H9 (cell line): ENCODE results near the gene DLEC1. TPM values are rescaled to one million over a fixed set of nuclear protein-coding genes. Genes with fewer than 3 reads are reported as not detected.

Experiments used
- DNase-seq: peaks from one replicate; pipeline ENCODE4 v3.0.0-alpha.2; 2017
- H2AFZ ChIP-seq: one replicate; pipeline ENCODE4 v1.6.1; 2013; ENCODE audit warnings: mild to moderate bottlenecking, low read length, control low read depth, moderate library complexity
- H2AK5ac ChIP-seq: 2 replicates; pipeline ENCODE4 v1.6.1; 2013; ENCODE audit warnings: low read length, control low read depth, mixed read lengths; ENCODE audit not compliant: insufficient read length
- H2BK120ac ChIP-seq: one replicate; pipeline ENCODE4 v1.6.1; 2013; ENCODE audit warnings: low read depth, mild to moderate bottlenecking, low read length, control low read depth, inconsistent platforms; ENCODE audit not compliant: poor library complexity, severe bottlenecking
- H2BK12ac ChIP-seq: 2 replicates; pipeline ENCODE4 v1.6.1; 2013; ENCODE audit warnings: low read length, control low read depth, mixed read lengths, low read depth; ENCODE audit not compliant: insufficient read length
- H2BK15ac ChIP-seq: 2 replicates; pipeline ENCODE4 v1.6.1; 2013; ENCODE audit warnings: low read depth, low read length, control low read depth
- H2BK20ac ChIP-seq: one replicate; pipeline ENCODE4 v1.6.1; 2013; ENCODE audit warnings: low read depth, mild to moderate bottlenecking, low read length, control low read depth, inconsistent platforms; ENCODE audit not compliant: poor library complexity, severe bottlenecking
- H2BK5ac ChIP-seq: 2 replicates; pipeline ENCODE4 v1.6.1; 2013; ENCODE audit warnings: low read length, control low read depth, mixed read lengths; ENCODE audit not compliant: insufficient read length
- H3K14ac ChIP-seq: 2 replicates; pipeline ENCODE4 v1.6.1; 2013; ENCODE audit warnings: low read length, control low read depth; ENCODE audit not compliant: insufficient read depth
- H3K18ac ChIP-seq: 2 replicates; pipeline ENCODE4 v1.6.1; 2013; ENCODE audit warnings: low read depth, mild to moderate bottlenecking, mixed read lengths, low read length, control low read depth; ENCODE audit not compliant: insufficient read length
- H3K23ac ChIP-seq: 2 replicates; pipeline ENCODE4 v1.6.1; 2013; ENCODE audit warnings: low read length, control low read depth, mixed read lengths, low read depth; ENCODE audit not compliant: insufficient read length
- H3K23me2 ChIP-seq: 2 replicates; pipeline ENCODE4 v1.6.1; 2013; ENCODE audit warnings: low read depth, mild to moderate bottlenecking, mixed read lengths, low read length, control low read depth; ENCODE audit not compliant: insufficient read length, poor library complexity, severe bottlenecking
- H3K27ac ChIP-seq: 2 replicates; pipeline ENCODE4 v1.5.1; 2013; ENCODE audit warnings: low read length, control low read depth, mixed read lengths, low read depth; ENCODE audit not compliant: insufficient read length
- H3K27me3 ChIP-seq: 2 replicates; pipeline ENCODE4 v1.6.1; 2013; ENCODE audit warnings: low read length, control low read depth, inconsistent platforms; ENCODE audit not compliant: insufficient read depth
- H3K4ac ChIP-seq: 2 replicates; pipeline ENCODE4 v1.6.1; 2013; ENCODE audit warnings: low read depth, mild to moderate bottlenecking, control low read depth, inconsistent platforms, low read length, moderate library complexity
- H3K4me1 ChIP-seq: 2 replicates; pipeline ENCODE4 v1.6.1; 2013; ENCODE audit warnings: low read length, control low read depth, inconsistent platforms; ENCODE audit not compliant: insufficient read depth
- H3K4me2 ChIP-seq: 2 replicates; pipeline ENCODE4 v1.6.1; 2013; ENCODE audit warnings: low read length, control low read depth, mixed read lengths; ENCODE audit not compliant: insufficient read length, insufficient read depth
- H3K56ac ChIP-seq: 2 replicates; pipeline ENCODE4 v1.6.1; 2013; ENCODE audit warnings: low read depth, mild to moderate bottlenecking, mixed read lengths, low read length, control low read depth; ENCODE audit not compliant: insufficient read length
- H3K79me1 ChIP-seq: 2 replicates; pipeline ENCODE4 v1.6.1; 2013; ENCODE audit warnings: low read depth, mild to moderate bottlenecking, moderate library complexity, low read length, control low read depth, inconsistent platforms; ENCODE audit not compliant: insufficient read depth, poor library complexity, severe bottlenecking
- H3K79me2 ChIP-seq: 2 replicates; pipeline ENCODE4 v1.6.1; 2013; ENCODE audit warnings: low read length, control low read depth, inconsistent platforms; ENCODE audit not compliant: insufficient read depth
- H3K9ac ChIP-seq: 2 replicates; pipeline ENCODE4 v1.6.1; 2013; ENCODE audit warnings: low read length, control low read depth, mixed read lengths; ENCODE audit not compliant: insufficient read length; ENCODE audit errors: extremely low read depth
- H3K9me3 ChIP-seq: one replicate; pipeline ENCODE4 v1.6.1; 2013; ENCODE audit warnings: low read depth, low read length, inconsistent platforms; ENCODE audit not compliant: control insufficient read depth
- H3T11ph ChIP-seq: one replicate; pipeline ENCODE4 v1.6.1; 2013; ENCODE audit warnings: mild to moderate bottlenecking, low read length, control low read depth, inconsistent platforms
- H4K20me1 ChIP-seq: one replicate; pipeline ENCODE4 v1.6.1; 2013; ENCODE audit not compliant: control insufficient read depth, insufficient read length, insufficient read depth
- H4K5ac ChIP-seq: 2 replicates; pipeline ENCODE4 v1.6.1; 2013; ENCODE audit warnings: low read depth, mild to moderate bottlenecking, mixed read lengths, low read length, control low read depth; ENCODE audit not compliant: insufficient read length
- H4K8ac ChIP-seq: replicated peaks from 2 replicates; pipeline ENCODE4 v1.6.1; 2013; ENCODE audit warnings: low read length, control low read depth, mixed read lengths, low read depth; ENCODE audit not compliant: insufficient read length
- H4K91ac ChIP-seq: 2 replicates; pipeline ENCODE4 v1.6.1; 2013; ENCODE audit warnings: low read depth, mild to moderate bottlenecking, moderate library complexity, mixed read lengths, low read length, control low read depth; ENCODE audit not compliant: insufficient read length
- H3K27ac Mint-ChIP-seq, 3 experiments: 2 replicates in 2 of 3; 3 replicates in 1 of 3; pipeline ENCODE4 v1.8.0; 2020 to 2021; ENCODE audit warnings: mixed read lengths in 3 of 3, mild to moderate bottlenecking in 1 of 3, moderate library complexity in 1 of 3
- H3K27me3 Mint-ChIP-seq: 2 replicates; pipeline ENCODE4 v1.8.0; 2021; ENCODE audit warnings: low read depth, mild to moderate bottlenecking, moderate library complexity, mixed read lengths
- H3K36me3 Mint-ChIP-seq, 3 experiments: 2 replicates in 2 of 3; 3 replicates in 1 of 3; pipeline ENCODE4 v1.8.0; 2020 to 2021; ENCODE audit warnings: low read depth in 3 of 3, mixed read lengths in 3 of 3; ENCODE audit not compliant: insufficient read depth in 1 of 3
- H3K4me1 Mint-ChIP-seq, 2 experiments: 2 replicates each; pipeline ENCODE4 v1.8.0; 2020; ENCODE audit warnings: mixed read lengths in 2 of 2
- H3K4me3 Mint-ChIP-seq, 2 experiments: 2 replicates in 1 of 2; 3 replicates in 1 of 2; pipeline ENCODE4 v1.8.0; 2020 to 2021; ENCODE audit warnings: mild to moderate bottlenecking in 2 of 2, mixed read lengths in 2 of 2, moderate library complexity in 1 of 2
- H3K9me3 Mint-ChIP-seq, 2 experiments: 2 replicates in 1 of 2; 3 replicates in 1 of 2; pipeline ENCODE4 v1.8.0; 2020; ENCODE audit warnings: mild to moderate bottlenecking in 2 of 2, mixed read lengths in 2 of 2, moderate library complexity in 1 of 2
- CTCF ChIP-seq: fragments of 200-600 bp; sonication (generic); conservative IDR thresholded peaks from 3 replicates; pipeline ENCODE4 v1.8.0; 2021; ENCODE audit warnings: antibody characterized with exemption, mild to moderate bottlenecking
- WGBS: extraction: QIAGEN DNeasy Blood & Tissue Kit; methylation state at CpG from one replicate; pipeline ENCODE4 v1.1.7; 2013; ENCODE audit warnings: missing lambda C conversion rate, low lambda C conversion rate, mixed read lengths; ENCODE audit not compliant: insufficient read length; ENCODE audit errors: extremely low coverage; 5-methylcytosine and 5-hydroxymethylcytosine counted together
- total RNA-seq: library from RNA; stranded (reverse); gene quantifications from 2 replicates; pipeline ENCODE4 v1.2.1, GENCODE V29; 2021

Gene DLEC1
- total RNA-seq, 1 experiment from 2014 or later = 2.1 TPM

GRCh38 chr3:38059148-38059547 lies 20.1 kb downstream of the DLEC1 start:
- H3K23ac ChIP-seq = no peak overlapping the region
- H3K79me1 ChIP-seq = no peaks in the 10 kb centered on the region
- no peak overlapping the region for H3K27ac ChIP-seq
- H3K27me3 ChIP-seq = no peaks in the 10 kb centered on the region
- H4K5ac ChIP-seq = no peak overlapping the region
- no peak for DNase-seq
- peaks cover 5% of the 10 kb centered on the region for H3K27me3 Mint-ChIP-seq
- no peak overlapping the region for H3K18ac ChIP-seq
- H2AK5ac ChIP-seq = no peak overlapping the region
- no peak for TF ChIP-seq CTCF
- no peaks in the 10 kb centered on the region for H4K20me1 ChIP-seq
- no peaks in the 10 kb centered on the region for H3K4me1 ChIP-seq
- no peak overlapping the region for H2BK20ac ChIP-seq
- H3K56ac ChIP-seq = no peak overlapping the region
- no peak overlapping the region for H3K4ac ChIP-seq
- H3K9me3 ChIP-seq = no peaks in the 10 kb centered on the region
- no peak overlapping the region for H3K14ac ChIP-seq
- H3K27ac Mint-ChIP-seq = peak overlapping the region in 1 of 3 experiments; percentile 44; a peak in 1 of 7 replicates
- H3K9ac ChIP-seq = no peak overlapping the region
- no peaks in the 10 kb centered on the region for H3K4me1 Mint-ChIP-seq
- peaks cover 0 to 7% (median 0%) of the 10 kb centered on the region in 3 experiments; a peak in 3 of 7 replicates for H3K36me3 Mint-ChIP-seq
- no peaks in the 10 kb centered on the region for H3K23me2 ChIP-seq
- whole genome bisulfite sequencing = no CpG with 5 or more reads among the region's 2 CpGs
- no peak overlapping the region for H2BK5ac ChIP-seq
- no peak overlapping the region for H4K8ac ChIP-seq
- no peak overlapping the region for H4K91ac ChIP-seq
- H2BK12ac ChIP-seq = no peak overlapping the region
- no peak overlapping the region for H2AFZ ChIP-seq
- H3K9me3 Mint-ChIP-seq = peaks cover 8 to 9% of the 10 kb centered on the region in 2 experiments; a peak in 3 of 5 replicates
- no peak overlapping the region for H2BK120ac ChIP-seq
- H3K79me2 ChIP-seq = no peaks in the 10 kb centered on the region
- H3K4me2 ChIP-seq = no peak overlapping the region
- H2BK15ac ChIP-seq = no peak overlapping the region
- no peak overlapping the region for H3K4me3 Mint-ChIP-seq
- no peak overlapping the region for H3T11ph ChIP-seq
